C4-2B (cell line): ENCODE measurements around the gene FGF22.

Experiments used
- CTCF ChIP-seq: fragments of 450-650 bp; conservative IDR thresholded peaks from 2 replicates; pipeline ENCODE4 v1.5.1; 2017; ENCODE audit warnings: mild to moderate bottlenecking
- ZFX ChIP-seq: fragments of 450-650 bp; IDR thresholded peaks from 2 replicates; pipeline ENCODE4 v1.6.1; 2017

- TF ChIP-seq ZFX = no peak
- no peak for TF ChIP-seq CTCF
These were observed 13.7 kb downstream of the FGF22 start for GRCh38 chr19:653425-653824.
